ENCODE data around the gene KCTD20.

GRCh38 chr6:36413489-36414480, 29.0 kb upstream of the KCTD20 start:
- no peak for TF ChIP-seq CTCF (IDR thresholded peaks at IDR 0.05; ENCODE audit: low read depth, low read length)
- no peak for TF ChIP-seq MAX (IDR thresholded peaks at IDR 0.05; ENCODE audit: low read depth, low read length)
